HEK293 (cell line): ENCODE results near the gene CSRP1.

Experiments used
- CTCF ChIA-PET: fragments of 350-600 bp; formaldehyde crosslinking; extraction: SDS; loops from one replicate; lab custom pipeline; 2021; ENCODE audit warnings: antibody characterized with exemption; lab: Yijun Ruan, JAX
- POLR2A ChIA-PET: fragments of 300-600 bp; formaldehyde crosslinking; extraction: SDS; loops from one replicate; lab custom pipeline; 2020; ENCODE audit warnings: antibody characterized with exemption, inconsistent platforms; lab: Yijun Ruan, JAX
- H3K27ac ChIP-seq: fragments of 200-500 bp; sonication (Bioruptor generic); 2 replicates; pipeline ENCODE4 v1.5.1; 2014; ENCODE audit warnings: low read depth, low read length, control low read depth, inconsistent platforms; ENCODE audit errors: extremely low read depth
- H3K36me3 ChIP-seq, 2 experiments: fragments of 200-500 bp in 1 of 2; sonication (Bioruptor generic) in 1 of 2; 1 replicate in 1 of 2; 2 replicates in 1 of 2; pipeline ENCODE4 v1.5.1; 2014 to 2017; ENCODE audit warnings: inconsistent platforms in 2 of 2, low read length in 2 of 2; ENCODE audit not compliant: control insufficient read depth in 2 of 2, insufficient read depth in 1 of 2
- H3K4me1 ChIP-seq: fragments of 200-500 bp; sonication (Bioruptor generic); 2 replicates; pipeline ENCODE4 v1.5.1; 2014; ENCODE audit warnings: mild to moderate bottlenecking, low read length, inconsistent platforms; ENCODE audit not compliant: control insufficient read depth, insufficient read depth
- H3K4me3 ChIP-seq: 2 replicates; pipeline ENCODE4 v1.5.1; 2011; ENCODE audit warnings: low read depth, mild to moderate bottlenecking, control low read depth, low read length, moderate library complexity
- H3K9me3 ChIP-seq: fragments of 200-500 bp; sonication (Bioruptor generic); 2 replicates; pipeline ENCODE4 v1.5.1; 2014; ENCODE audit warnings: low read depth, low read length, inconsistent platforms; ENCODE audit not compliant: control insufficient read depth, insufficient read depth
- BCL11A ChIP-seq: fragments of 450-650 bp; formaldehyde crosslinking; IDR thresholded peaks from 2 replicates; pipeline ENCODE4 v1.5.1; 2016; ENCODE audit warnings: low read depth, missing biosample characterization, missing genetic modification characterization
- GLIS2 ChIP-seq: fragments of 450-650 bp; formaldehyde crosslinking; IDR thresholded peaks from 2 replicates; pipeline ENCODE4 v1.5.1; 2016; ENCODE audit warnings: missing biosample characterization, missing genetic modification characterization
- HOXD13 ChIP-seq: sonication (generic); formaldehyde crosslinking; IDR thresholded peaks from 2 replicates; pipeline ENCODE4 v1.8.0; 2022; ENCODE audit warnings: missing genetic modification reagents, borderline replicate concordance
- MEIS1 ChIP-seq: sonication (generic); formaldehyde crosslinking; IDR thresholded peaks from 2 replicates; pipeline ENCODE4 v1.8.1; 2022; ENCODE audit warnings: missing genetic modification reagents, mild to moderate bottlenecking, borderline replicate concordance
- SALL2 ChIP-seq: fragments of 450-650 bp; formaldehyde crosslinking; IDR thresholded peaks from 2 replicates; pipeline ENCODE4 v1.5.0; 2017; ENCODE audit warnings: missing biosample characterization, mild to moderate bottlenecking, missing genetic modification characterization, borderline replicate concordance
- ZEB2 ChIP-seq: fragments of 450-650 bp; formaldehyde crosslinking; IDR thresholded peaks from 2 replicates; pipeline ENCODE4 v1.5.1; 2016; ENCODE audit warnings: missing biosample characterization, missing genetic modification characterization
- ZIC2 ChIP-seq: fragments of 450-650 bp; formaldehyde crosslinking; IDR thresholded peaks from 2 replicates; pipeline ENCODE4 v1.5.1; 2016; ENCODE audit warnings: missing biosample characterization, missing genetic modification characterization
- ZNF174 ChIP-seq: fragments of 450-650 bp; formaldehyde crosslinking; IDR thresholded peaks from 2 replicates; pipeline ENCODE4 v1.5.0; 2017; ENCODE audit warnings: missing biosample characterization, mild to moderate bottlenecking, missing genetic modification characterization
- ZNF274 ChIP-seq, 2 experiments: fragments of 200-500 bp in 1 of 2; fragments of 450-650 bp in 1 of 2; sonication (Bioruptor generic) in 1 of 2; formaldehyde crosslinking in 1 of 2; IDR thresholded peaks; 2 replicates each; pipeline versions ENCODE4 v1.5.1 to v1.6.1; 2014 to 2016; ENCODE audit warnings: borderline replicate concordance in 1 of 2, inconsistent platforms in 1 of 2, low read length in 1 of 2, missing biosample characterization in 1 of 2, missing genetic modification characterization in 1 of 2
- ZNF660 ChIP-seq: fragments of 450-650 bp; IDR thresholded peaks from 2 replicates; pipeline ENCODE4 v1.5.1; 2018; ENCODE audit warnings: missing biosample characterization, mild to moderate bottlenecking, missing genetic modification characterization
- TF ChIP-seq, protein P1 (sequence below): fragments of 450-650 bp; formaldehyde crosslinking; IDR thresholded peaks from 2 replicates; pipeline ENCODE4 v1.5.1; 2016; ENCODE audit warnings: missing biosample characterization, missing genetic modification characterization
- TF ChIP-seq, protein P2 (sequence below): fragments of 450-650 bp; formaldehyde crosslinking; IDR thresholded peaks from 2 replicates; pipeline ENCODE4 v1.5.1; 2017; ENCODE audit warnings: missing biosample characterization, mild to moderate bottlenecking, missing genetic modification characterization, moderate library complexity
- TF ChIP-seq, protein P3 (sequence below): fragments of 450-650 bp; formaldehyde crosslinking; IDR thresholded peaks from 2 replicates; pipeline ENCODE4 v1.5.1; 2016; ENCODE audit warnings: missing biosample characterization, missing genetic modification characterization
- TF ChIP-seq, protein P4 (sequence below): fragments of 450-650 bp; formaldehyde crosslinking; IDR thresholded peaks from 2 replicates; pipeline ENCODE4 v1.5.1; 2016; ENCODE audit warnings: missing biosample characterization, missing genetic modification characterization
- TF ChIP-seq, protein P5 (sequence below): fragments of 450-650 bp; formaldehyde crosslinking; IDR thresholded peaks from 2 replicates; pipeline ENCODE4 v1.5.1; 2016; ENCODE audit warnings: missing biosample characterization, missing genetic modification characterization
- TF ChIP-seq, protein P6 (sequence below): fragments of 450-650 bp; formaldehyde crosslinking; conservative IDR thresholded peaks from 2 replicates; pipeline ENCODE4 v1.5.1; 2016; ENCODE audit warnings: low read depth, missing biosample characterization, missing genetic modification characterization
- TF ChIP-seq, protein P7 (sequence below): fragments of 450-650 bp; formaldehyde crosslinking; IDR thresholded peaks from 2 replicates; pipeline ENCODE4 v1.5.1; 2016; ENCODE audit warnings: missing biosample characterization, missing genetic modification characterization, low read depth
- TF ChIP-seq, protein P8 (sequence below): fragments of 450-650 bp; formaldehyde crosslinking; IDR thresholded peaks from 2 replicates; pipeline ENCODE4 v1.5.1; 2016; ENCODE audit warnings: missing biosample characterization, missing genetic modification characterization

CSRP1 gene

DNA sequence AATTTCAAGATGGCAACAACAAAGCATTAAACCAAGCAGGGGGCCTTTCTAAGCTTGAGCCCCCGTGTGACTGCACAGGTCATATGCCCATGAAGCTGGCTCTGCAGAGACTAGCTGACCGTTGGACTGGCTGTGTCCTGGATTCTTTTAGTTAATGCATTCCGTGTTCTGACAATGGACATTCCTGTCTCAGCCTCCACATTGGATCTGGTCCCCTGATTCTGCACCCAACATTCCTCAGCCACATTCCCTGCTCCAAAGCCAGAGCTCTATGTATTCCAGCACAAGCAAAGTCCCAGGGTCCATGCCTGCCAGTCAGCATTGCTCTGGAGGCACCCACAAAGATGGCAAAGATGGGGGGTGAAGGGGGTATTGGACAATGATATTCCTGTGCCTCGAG, 26.9 kb upstream of the CSRP1 start:
- Histone ChIP-seq H3K9me3 (no peaks in the 10 kb centered on the region), H3K27ac (no peak overlapping the region), H3K4me3 (no peak overlapping the region), H3K36me3 (no peaks in the 10 kb centered on the region), H3K4me1 (peaks cover 4% of the 10 kb centered on the region; the same call in 1 of the 2 replicates)
- POLR2A ChIA-PET, result no interaction called here
- TF ChIP-seq SALL2 (tag by site-specific recombination) (no peak), BCL11A (no peak), GLIS2 (tag by site-specific recombination) (no peak), ZEB2 (tag by site-specific recombination) (no peak), HOXD13 (CRISPR knock-in tag) (no peak), ZIC2 (tag by site-specific recombination) (no peak), MEIS1 (CRISPR knock-in tag) (no peak), ZNF174 (no peak), ZNF660 (tag by site-specific recombination) (no peak), ZNF274 (IDR thresholded peaks at IDR 0.05; ENCODE audit: low read length) (no peak), ZNF274 (tag by site-specific recombination; IDR thresholded peaks at IDR 0.05; ENCODE audit: borderline replicate concordance) (no peak)
- TF ChIP-seq, protein P1, sequence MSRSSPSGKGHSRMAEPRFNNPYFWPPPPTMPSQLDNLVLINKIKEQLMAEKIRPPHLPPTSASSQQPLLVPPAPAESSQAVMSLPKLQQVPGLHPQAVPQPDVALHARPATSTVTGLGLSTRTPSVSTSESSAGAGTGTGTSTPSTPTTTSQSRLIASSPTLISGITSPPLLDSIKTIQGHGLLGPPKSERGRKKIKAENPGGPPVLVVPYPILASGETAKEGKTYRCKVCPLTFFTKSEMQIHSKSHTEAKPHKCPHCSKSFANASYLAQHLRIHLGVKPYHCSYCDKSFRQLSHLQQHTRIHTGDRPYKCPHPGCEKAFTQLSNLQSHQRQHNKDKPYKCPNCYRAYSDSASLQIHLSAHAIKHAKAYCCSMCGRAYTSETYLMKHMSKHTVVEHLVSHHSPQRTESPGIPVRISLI (tag by site-specific recombination), result no peak
- TF ChIP-seq, protein P2, sequence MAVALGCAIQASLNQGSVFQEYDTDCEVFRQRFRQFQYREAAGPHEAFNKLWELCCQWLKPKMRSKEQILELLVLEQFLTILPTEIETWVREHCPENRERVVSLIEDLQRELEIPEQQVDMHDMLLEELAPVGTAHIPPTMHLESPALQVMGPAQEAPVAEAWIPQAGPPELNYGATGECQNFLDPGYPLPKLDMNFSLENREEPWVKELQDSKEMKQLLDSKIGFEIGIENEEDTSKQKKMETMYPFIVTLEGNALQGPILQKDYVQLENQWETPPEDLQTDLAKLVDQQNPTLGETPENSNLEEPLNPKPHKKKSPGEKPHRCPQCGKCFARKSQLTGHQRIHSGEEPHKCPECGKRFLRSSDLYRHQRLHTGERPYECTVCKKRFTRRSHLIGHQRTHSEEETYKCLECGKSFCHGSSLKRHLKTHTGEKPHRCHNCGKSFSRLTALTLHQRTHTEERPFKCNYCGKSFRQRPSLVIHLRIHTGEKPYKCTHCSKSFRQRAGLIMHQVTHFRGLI (tag by site-specific recombination), result no peak
- TF ChIP-seq, protein P3, sequence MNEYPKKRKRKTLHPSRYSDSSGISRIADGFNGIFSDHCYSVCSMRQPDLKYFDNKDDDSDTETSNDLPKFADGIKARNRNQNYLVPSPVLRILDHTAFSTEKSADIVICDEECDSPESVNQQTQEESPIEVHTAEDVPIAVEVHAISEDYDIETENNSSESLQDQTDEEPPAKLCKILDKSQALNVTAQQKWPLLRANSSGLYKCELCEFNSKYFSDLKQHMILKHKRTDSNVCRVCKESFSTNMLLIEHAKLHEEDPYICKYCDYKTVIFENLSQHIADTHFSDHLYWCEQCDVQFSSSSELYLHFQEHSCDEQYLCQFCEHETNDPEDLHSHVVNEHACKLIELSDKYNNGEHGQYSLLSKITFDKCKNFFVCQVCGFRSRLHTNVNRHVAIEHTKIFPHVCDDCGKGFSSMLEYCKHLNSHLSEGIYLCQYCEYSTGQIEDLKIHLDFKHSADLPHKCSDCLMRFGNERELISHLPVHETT, result no peak
- TF ChIP-seq, protein P4, sequence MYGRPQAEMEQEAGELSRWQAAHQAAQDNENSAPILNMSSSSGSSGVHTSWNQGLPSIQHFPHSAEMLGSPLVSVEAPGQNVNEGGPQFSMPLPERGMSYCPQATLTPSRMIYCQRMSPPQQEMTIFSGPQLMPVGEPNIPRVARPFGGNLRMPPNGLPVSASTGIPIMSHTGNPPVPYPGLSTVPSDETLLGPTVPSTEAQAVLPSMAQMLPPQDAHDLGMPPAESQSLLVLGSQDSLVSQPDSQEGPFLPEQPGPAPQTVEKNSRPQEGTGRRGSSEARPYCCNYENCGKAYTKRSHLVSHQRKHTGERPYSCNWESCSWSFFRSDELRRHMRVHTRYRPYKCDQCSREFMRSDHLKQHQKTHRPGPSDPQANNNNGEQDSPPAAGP (tag by site-specific recombination), result no peak
- TF ChIP-seq, protein P5, sequence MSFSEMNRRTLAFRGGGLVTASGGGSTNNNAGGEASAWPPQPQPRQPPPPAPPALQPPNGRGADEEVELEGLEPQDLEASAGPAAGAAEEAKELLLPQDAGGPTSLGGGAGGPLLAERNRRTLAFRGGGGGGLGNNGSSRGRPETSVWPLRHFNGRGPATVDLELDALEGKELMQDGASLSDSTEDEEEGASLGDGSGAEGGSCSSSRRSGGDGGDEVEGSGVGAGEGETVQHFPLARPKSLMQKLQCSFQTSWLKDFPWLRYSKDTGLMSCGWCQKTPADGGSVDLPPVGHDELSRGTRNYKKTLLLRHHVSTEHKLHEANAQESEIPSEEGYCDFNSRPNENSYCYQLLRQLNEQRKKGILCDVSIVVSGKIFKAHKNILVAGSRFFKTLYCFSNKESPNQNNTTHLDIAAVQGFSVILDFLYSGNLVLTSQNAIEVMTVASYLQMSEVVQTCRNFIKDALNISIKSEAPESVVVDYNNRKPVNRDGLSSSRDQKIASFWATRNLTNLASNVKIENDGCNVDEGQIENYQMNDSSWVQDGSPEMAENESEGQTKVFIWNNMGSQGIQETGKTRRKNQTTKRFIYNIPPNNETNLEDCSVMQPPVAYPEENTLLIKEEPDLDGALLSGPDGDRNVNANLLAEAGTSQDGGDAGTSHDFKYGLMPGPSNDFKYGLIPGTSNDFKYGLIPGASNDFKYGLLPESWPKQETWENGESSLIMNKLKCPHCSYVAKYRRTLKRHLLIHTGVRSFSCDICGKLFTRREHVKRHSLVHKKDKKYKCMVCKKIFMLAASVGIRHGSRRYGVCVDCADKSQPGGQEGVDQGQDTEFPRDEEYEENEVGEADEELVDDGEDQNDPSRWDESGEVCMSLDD (tag by site-specific recombination), result no peak
- TF ChIP-seq, protein P6, sequence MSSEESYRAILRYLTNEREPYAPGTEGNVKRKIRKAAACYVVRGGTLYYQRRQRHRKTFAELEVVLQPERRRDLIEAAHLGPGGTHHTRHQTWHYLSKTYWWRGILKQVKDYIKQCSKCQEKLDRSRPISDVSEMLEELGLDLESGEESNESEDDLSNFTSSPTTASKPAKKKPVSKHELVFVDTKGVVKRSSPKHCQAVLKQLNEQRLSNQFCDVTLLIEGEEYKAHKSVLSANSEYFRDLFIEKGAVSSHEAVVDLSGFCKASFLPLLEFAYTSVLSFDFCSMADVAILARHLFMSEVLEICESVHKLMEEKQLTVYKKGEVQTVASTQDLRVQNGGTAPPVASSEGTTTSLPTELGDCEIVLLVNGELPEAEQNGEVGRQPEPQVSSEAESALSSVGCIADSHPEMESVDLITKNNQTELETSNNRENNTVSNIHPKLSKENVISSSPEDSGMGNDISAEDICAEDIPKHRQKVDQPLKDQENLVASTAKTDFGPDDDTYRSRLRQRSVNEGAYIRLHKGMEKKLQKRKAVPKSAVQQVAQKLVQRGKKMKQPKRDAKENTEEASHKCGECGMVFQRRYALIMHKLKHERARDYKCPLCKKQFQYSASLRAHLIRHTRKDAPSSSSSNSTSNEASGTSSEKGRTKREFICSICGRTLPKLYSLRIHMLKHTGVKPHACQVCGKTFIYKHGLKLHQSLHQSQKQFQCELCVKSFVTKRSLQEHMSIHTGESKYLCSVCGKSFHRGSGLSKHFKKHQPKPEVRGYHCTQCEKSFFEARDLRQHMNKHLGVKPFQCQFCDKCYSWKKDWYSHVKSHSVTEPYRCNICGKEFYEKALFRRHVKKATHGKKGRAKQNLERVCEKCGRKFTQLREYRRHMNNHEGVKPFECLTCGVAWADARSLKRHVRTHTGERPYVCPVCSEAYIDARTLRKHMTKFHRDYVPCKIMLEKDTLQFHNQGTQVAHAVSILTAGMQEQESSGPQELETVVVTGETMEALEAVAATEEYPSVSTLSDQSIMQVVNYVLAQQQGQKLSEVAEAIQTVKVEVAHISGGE (tag by site-specific recombination), result no peak
- TF ChIP-seq, protein P7, sequence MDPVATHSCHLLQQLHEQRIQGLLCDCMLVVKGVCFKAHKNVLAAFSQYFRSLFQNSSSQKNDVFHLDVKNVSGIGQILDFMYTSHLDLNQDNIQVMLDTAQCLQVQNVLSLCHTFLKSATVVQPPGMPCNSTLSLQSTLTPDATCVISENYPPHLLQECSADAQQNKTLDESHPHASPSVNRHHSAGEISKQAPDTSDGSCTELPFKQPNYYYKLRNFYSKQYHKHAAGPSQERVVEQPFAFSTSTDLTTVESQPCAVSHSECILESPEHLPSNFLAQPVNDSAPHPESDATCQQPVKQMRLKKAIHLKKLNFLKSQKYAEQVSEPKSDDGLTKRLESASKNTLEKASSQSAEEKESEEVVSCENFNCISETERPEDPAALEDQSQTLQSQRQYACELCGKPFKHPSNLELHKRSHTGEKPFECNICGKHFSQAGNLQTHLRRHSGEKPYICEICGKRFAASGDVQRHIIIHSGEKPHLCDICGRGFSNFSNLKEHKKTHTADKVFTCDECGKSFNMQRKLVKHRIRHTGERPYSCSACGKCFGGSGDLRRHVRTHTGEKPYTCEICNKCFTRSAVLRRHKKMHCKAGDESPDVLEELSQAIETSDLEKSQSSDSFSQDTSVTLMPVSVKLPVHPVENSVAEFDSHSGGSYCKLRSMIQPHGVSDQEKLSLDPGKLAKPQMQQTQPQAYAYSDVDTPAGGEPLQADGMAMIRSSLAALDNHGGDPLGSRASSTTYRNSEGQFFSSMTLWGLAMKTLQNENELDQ (tag by site-specific recombination), result no peak
- TF ChIP-seq, protein P8, sequence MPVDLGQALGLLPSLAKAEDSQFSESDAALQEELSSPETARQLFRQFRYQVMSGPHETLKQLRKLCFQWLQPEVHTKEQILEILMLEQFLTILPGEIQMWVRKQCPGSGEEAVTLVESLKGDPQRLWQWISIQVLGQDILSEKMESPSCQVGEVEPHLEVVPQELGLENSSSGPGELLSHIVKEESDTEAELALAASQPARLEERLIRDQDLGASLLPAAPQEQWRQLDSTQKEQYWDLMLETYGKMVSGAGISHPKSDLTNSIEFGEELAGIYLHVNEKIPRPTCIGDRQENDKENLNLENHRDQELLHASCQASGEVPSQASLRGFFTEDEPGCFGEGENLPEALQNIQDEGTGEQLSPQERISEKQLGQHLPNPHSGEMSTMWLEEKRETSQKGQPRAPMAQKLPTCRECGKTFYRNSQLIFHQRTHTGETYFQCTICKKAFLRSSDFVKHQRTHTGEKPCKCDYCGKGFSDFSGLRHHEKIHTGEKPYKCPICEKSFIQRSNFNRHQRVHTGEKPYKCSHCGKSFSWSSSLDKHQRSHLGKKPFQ (tag by site-specific recombination), result no peak
- CTCF ChIA-PET, result interaction anchor here (0.7 to 7.2 kb wide), 9 partner anchors 20 to 424 kb away, joined by 3 to 51 read pairs (median 13); no protein-coding TSS in a partner anchor
